DMS153 (cell line): Measurements from ENCODE around the gene LRRC8A.
"Not testable (repeated sequence)": the region's sequence is repeated elsewhere in the genome, so short reads cannot be mapped to it uniquely, and the experiment has no call there.

ENCODE experiments used
- DNase-seq: peaks from one replicate; lab custom pipeline; 2025; lab: John Stamatoyannopoulos, UW

LRRC8A gene

GRCh38 chr9:128921881-128922763 lies 40.2 kb downstream of the LRRC8A start:
- DNase-seq, result no peak

- no peak for DNase-seq
Measured at GRCh38 chr9:128923493-128923883, 41.6 kb downstream of the LRRC8A start.

- DNase-seq, result peak; percentile 22
Measured at GRCh38 chr9:128927731-128928411, 45.9 kb downstream of the LRRC8A start.

GRCh38 chr9:128928624-128929023 lies 46.7 kb downstream of the LRRC8A start:
- DNase-seq, result no peak

GRCh38 chr9:128929560-128929959 lies 47.6 kb downstream of the LRRC8A start:
- DNase-seq, result no peak

- no peak for DNase-seq
Measured at GRCh38 chr9:128933731-128934130, 51.8 kb downstream of the LRRC8A start.

- no peak for DNase-seq
Measured at GRCh38 chr9:128936171-128936865, 54.4 kb downstream of the LRRC8A start.

- DNase-seq, result no peak
Measured at GRCh38 chr9:128937310-128938165, 55.6 kb downstream of the LRRC8A start.

- no peak for DNase-seq
Measured at GRCh38 chr9:128940271-128940921, 58.5 kb downstream of the LRRC8A start.

GRCh38 chr9:128940946-128941755 lies 59.2 kb downstream of the LRRC8A start:
- DNase-seq, result no peak

- no peak for DNase-seq
Measured at GRCh38 chr9:128943832-128944620, 62.1 kb downstream of the LRRC8A start.

GRCh38 chr9:128944966-128945365 lies 63.0 kb downstream of the LRRC8A start:
- DNase-seq, result not testable (repeated sequence)

GRCh38 chr9:128945798-128946501 lies 64.0 kb downstream of the LRRC8A start:
- no peak for DNase-seq

GRCh38 chr9:128946571-128947276 lies 64.8 kb downstream of the LRRC8A start:
- peak; percentile 3 for DNase-seq

- no peak for DNase-seq
Measured at GRCh38 chr9:128947277-128947526, 65.3 kb downstream of the LRRC8A start.

GRCh38 chr9:128947527-128948301 lies 65.8 kb downstream of the LRRC8A start, which contains the start of the genes DOLK and NUP188:
DOLK (minus strand) TSS chr9:128947603; CDS start chr9:128947303, 300 bp downstream.
NUP188 (plus strand) TSS chr9:128947699; CDS start chr9:128947720, 21 bp downstream.
- peak; percentile 77 for DNase-seq

GRCh38 chr9:128961403-128961802 lies 79.5 kb downstream of the LRRC8A start:
- DNase-seq, result not testable (repeated sequence)
